ENCODE data around the gene ZBTB7C.

Gene ZBTB7C

DNA sequence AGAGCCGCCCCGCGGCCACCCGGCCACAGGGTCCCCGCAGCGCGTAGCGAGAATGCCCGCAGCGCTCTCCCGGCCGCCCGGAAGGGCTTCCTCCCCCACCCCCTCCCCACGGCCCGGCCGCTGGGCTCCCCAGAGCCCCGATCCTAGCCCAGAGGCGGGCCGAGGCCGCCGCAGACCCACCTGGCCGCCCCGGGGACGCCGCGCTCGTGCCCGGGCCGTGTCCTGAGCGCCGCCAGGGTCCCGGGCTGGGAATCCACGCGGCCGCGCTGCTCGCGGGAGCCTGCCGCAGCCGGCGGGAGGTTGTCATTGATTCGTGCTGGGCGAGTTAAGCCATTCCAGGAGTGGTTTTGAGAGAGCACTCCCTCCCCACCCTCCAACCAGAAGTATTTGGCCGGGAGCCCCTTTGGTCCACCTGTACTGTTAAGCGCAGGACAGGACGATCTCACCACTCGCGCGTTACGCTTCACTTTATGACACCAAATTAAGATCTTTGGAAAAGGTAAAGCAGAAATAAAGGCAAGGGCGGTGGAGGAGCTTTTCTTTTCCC is 272.3 kb downstream of the ZBTB7C start:
- TF ChIP-seq, protein P1, sequence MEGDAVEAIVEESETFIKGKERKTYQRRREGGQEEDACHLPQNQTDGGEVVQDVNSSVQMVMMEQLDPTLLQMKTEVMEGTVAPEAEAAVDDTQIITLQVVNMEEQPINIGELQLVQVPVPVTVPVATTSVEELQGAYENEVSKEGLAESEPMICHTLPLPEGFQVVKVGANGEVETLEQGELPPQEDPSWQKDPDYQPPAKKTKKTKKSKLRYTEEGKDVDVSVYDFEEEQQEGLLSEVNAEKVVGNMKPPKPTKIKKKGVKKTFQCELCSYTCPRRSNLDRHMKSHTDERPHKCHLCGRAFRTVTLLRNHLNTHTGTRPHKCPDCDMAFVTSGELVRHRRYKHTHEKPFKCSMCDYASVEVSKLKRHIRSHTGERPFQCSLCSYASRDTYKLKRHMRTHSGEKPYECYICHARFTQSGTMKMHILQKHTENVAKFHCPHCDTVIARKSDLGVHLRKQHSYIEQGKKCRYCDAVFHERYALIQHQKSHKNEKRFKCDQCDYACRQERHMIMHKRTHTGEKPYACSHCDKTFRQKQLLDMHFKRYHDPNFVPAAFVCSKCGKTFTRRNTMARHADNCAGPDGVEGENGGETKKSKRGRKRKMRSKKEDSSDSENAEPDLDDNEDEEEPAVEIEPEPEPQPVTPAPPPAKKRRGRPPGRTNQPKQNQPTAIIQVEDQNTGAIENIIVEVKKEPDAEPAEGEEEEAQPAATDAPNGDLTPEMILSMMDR (IDR thresholded peaks at IDR 0.05), result no peak

DNA sequence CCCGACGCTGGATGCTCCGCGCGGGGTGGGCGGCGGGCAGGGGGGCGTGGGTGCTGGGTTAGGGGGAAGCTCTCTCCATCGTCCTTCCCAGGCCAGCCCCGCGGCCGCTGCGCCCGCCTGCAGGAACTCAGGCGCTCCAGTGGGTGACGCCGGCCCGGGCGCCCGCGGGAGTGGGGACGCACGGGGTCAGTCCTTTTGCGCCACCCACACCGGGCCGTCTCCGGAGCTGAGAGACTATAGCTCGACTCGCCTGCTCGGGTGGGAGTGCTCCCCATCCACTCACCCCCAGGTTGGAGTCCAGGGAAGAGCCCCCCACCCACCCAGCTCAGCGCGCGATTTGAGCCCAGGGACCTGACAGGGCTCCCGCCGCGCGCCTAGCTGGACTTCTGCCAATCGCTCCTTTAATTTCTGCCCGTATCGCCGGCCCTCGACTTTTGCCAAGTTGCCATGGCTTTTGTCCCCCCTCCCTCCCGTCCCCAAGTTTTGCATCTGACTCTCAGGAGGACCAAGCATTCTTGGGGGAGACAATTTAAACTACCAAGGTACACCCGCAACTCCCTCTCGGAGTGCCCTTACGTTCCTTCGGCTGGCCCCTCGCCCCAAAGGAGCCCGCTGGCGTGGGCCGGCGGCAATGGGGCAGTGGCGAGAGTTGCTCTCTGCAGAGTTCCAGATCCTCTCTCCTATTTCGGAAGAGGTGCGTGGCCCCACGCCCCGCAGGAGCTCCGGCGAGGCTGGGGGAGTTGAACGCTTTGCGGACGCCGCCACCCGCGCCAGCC is 272.9 kb downstream of the ZBTB7C start:
- TF ChIP-seq, protein P1 (IDR thresholded peaks at IDR 0.05), result no peak

DNA sequence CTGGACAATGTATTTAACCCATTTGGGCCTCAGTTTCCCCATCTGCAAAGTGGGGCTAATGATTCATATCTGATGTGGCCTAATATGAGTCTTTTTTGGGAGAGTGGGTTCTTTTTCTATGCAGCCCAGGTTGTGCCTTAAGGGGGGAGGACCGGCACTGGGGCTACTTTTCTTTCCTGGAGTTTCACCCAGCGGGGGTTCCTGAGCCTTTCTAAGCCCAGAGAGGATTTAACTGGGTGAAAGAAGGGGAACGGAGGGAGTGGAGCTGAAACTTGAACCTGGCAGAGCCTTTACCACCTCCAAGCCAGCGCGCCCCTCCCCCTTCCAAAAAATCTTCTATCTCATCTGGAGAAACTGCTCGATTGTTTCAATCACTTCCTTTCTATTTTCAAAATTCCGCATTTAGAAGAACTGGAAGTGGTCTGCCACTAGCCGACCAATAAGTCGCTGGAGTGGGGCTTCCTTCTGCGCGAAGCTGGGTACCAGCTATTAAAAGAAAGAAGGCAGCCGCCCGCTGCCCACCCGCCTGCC is 273.7 kb downstream of the ZBTB7C start:
- TF ChIP-seq, protein P1 (IDR thresholded peaks at IDR 0.05), result no peak

DNA sequence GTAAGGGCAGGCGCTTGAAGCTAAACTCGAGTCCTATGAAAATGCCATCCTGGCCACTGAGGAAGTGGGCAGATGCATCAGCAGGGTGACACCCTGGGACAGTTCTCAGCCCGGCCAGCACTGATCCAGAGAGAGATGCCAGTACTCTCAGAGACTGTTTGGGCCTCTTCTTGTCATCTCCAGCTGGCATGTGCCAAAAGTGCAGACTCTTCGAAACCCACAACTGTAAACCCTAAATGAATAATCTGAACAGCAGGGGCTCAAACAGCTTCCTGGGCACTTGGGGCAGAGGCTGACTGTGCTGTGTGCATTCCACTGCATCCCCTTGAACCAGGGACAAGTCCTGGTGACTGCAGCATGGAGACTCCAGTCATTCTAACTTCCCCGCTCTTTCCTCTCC is 274.6 kb downstream of the ZBTB7C start:
- TF ChIP-seq, protein P1 (IDR thresholded peaks at IDR 0.05), result no peak

DNA sequence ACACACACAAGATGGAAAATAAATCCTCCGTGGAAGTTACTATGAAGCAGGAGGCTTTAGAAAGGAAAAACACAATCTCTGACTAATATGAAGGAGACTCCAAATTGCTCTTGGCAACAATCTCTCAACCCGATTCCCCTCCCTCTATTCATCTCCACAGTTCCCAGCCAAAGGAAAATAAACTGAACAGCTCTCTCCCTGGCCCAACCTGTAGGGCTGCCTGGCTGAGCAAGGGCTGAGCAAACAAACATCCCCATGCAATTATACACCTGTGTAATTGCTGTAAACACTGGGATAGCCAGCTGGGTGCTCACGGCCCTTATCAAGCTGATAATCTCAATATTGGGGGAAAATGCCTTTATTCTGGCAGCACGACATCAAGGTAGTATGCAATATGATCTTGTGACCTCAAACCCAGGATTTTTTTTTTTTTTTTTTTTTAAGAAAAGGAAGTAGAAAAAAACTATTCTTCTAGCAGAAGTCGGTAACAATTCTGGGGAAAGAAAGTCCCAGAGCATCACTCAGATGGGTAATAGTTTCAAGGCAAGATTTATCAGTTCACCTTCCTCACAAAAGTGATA is 275.4 kb downstream of the ZBTB7C start:
- TF ChIP-seq, protein P1 (IDR thresholded peaks at IDR 0.05), result no peak

DNA sequence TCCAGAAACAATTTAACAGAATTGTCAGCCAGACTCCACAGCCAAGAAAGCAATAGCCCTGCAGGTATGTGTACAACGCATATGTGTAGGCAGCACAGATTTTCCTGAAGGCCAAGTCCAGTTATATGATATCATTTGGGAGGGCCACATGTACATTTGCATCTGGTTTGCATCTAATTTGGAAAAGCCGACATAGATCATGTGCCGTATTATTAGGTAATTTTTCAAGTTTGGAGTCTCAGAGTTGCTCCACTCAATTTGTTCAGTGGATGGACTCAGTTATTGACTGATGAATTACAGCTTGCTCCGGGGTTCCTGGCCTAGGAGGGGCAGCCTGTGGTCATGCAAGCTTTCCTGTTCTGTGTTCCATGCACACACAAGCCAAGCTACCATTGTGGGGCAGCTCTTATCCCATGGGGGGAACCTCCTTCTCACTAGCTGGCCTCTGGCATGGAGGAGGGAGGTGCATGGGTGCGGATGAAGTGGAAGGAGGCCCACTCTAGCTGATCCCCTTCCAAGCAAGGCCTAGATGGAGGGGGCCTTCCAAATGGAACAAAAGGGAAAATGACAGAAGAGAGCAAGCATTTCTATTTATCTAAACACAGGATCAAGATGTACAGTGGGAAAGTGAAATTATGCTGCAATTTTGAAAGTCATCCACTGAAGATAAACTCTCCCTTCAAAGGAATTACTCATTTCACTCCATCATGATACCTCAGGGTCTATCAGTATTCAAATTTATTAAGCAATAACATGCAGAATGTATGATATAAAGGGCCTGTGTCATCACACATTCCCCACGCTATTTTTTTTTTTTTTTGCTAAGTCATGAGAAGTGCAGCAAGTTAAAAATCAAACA is 276.2 kb downstream of the ZBTB7C start:
- TF ChIP-seq, protein P1 (IDR thresholded peaks at IDR 0.05), result no peak

DNA sequence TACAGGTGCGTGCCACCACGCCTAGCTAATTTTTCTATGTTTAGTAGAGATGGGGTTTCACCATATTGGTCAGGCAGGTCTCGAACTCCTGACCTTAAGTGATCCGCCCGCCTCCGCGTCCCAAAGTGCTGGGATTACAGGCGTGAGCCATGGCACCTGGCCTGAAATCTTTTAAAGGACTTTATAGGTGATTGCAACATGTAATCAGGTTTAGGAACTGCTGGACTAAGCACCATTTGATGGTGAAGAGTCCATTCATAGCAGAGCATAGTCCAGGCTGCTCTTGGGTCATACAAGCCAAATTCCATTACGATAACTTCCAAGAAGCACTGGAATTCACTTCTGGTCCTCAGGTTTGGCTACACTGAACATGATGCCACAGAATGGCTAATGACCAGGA is 278.1 kb downstream of the ZBTB7C start:
- TF ChIP-seq, protein P1 (IDR thresholded peaks at IDR 0.05), result no peak

Data from LNCAP (cell line).